ENCODE measurements around the gene TRAPPC11. TPM values are rescaled to one million over a fixed set of nuclear protein-coding genes. Genes with fewer than 3 reads are reported as not detected.

The TRAPPC11 gene
- total and polyA plus RNA-seq, 4 donors, result 35.6 to 68.3 (median 46.1) TPM

DNA sequence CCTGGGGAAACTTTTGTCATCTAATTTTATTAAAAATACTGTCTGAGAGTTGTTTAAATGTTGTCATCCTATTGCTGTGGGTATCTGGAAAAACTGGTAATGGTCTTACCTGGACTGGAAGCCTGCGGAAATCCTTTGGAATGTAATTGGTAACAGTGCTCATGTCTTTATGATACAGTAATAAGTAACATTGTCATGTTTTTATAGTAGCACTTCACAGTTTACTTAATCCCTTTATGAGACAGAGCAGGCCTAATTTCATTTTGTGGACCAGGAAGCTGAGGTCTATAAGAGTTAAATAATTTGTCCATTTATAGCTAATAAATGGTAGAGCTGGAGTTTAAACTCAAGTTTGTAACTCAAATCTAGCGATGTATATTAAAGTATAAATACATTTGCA is 88.3 kb downstream of the TRAPPC11 start:
- H3K36me3 ChIP-seq (ENCODE audit: control insufficient read depth, insufficient read depth, low read length), result no peaks in the 10 kb centered on the region
- no peak overlapping the region for H3K4me3 ChIP-seq (ENCODE audit: low read depth, low read length)
- H3K27ac ChIP-seq (ENCODE audit: low read depth, low read length), result no peak overlapping the region
- WGBS (ENCODE audit: insufficient coverage), result no CpG with 5 or more reads among the region's 2 CpGs
- no peak for DNase-seq (ENCODE audit: low read depth in 4 of 6, low spot score in 6 of 6)
- H3K4me1 ChIP-seq (ENCODE audit: control insufficient read depth, insufficient read depth, low read length), result peaks cover 4% of the 10 kb centered on the region
- H3K9me3 ChIP-seq (ENCODE audit: control insufficient read depth, insufficient read depth, low read length), result no peaks in the 10 kb centered on the region
- H3K27me3 ChIP-seq (ENCODE audit: control insufficient read depth, insufficient read depth, low read length), result no peaks in the 10 kb centered on the region

DNA sequence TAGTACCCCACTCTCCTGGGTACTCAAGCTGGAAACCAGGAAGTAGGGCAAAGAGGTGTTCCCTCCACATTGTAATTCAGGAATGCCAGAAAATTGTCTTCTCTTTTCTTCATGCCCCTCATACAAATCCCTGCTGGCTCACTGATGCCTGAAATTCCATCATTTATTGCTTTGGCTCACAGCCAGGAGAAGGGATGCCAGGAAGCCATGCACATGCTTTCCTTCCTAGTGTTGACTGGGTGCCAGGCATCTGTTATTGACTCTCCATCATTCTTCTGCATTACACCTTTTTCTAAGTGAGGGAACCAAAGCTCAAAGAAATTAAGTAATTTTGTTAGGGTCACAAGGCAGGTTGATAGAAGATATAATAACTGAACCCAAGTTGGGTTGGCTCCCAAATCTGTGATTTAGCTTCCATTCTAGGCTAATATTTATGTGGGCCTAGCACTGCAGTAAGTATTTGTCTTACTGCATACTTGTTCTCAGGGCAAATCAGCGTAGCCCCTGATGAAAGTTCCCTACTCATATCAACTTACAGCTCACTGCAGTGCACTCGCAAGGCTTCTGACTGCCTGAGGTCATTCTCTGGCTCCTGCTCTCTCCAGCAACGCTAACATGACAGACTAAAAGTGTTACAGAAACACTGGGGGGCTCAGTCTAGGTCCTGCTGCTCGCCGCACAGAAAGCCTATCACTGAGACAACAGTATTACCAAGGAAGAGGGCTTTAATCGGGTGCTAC is 89.0 kb downstream of the TRAPPC11 start:
- Histone ChIP-seq H3K4me1 (ENCODE audit: control insufficient read depth, insufficient read depth, low read length) (peaks cover 4% of the 10 kb centered on the region), H3K9me3 (ENCODE audit: control insufficient read depth, insufficient read depth, low read length) (no peaks in the 10 kb centered on the region), H3K4me3 (ENCODE audit: low read depth, low read length) (no peak overlapping the region), H3K36me3 (ENCODE audit: control insufficient read depth, insufficient read depth, low read length) (no peaks in the 10 kb centered on the region), H3K27ac (ENCODE audit: low read depth, low read length) (peak overlapping the region; percentile 63), H3K27me3 (ENCODE audit: control insufficient read depth, insufficient read depth, low read length) (no peaks in the 10 kb centered on the region)
- 36% methylated on average over 3 of the region's 6 CpGs for WGBS (ENCODE audit: insufficient coverage)
- DNase-seq (ENCODE audit: low read depth in 4 of 6, low spot score in 6 of 6), result peak in 3 of 6 donors; percentile 32 to 86 (median 83)

DNA sequence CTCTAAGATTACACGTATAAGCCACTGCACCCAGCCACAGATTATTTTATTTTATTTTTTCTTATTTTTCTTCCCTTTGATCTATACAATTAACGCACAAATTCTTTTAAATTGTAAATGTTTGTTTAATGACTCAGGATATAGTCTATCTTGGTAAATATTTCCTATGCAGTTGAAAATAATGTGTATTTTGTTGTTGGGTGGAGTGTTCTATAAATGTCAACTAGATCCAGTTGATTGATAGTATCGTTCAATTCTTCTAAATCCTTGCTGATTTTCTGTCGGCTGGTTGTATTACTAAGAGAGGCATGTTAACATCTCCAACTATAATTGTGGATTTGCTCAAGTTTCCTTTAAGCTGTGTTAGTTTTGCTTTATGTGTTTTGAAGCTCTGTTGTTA is 92.0 kb downstream of the TRAPPC11 start:
- H3K9me3 ChIP-seq (ENCODE audit: control insufficient read depth, insufficient read depth, low read length), result no peaks in the 10 kb centered on the region
- no peaks in the 10 kb centered on the region for H3K27me3 ChIP-seq (ENCODE audit: control insufficient read depth, insufficient read depth, low read length)
- peaks cover 4% of the 10 kb centered on the region for H3K4me1 ChIP-seq (ENCODE audit: control insufficient read depth, insufficient read depth, low read length)
- H3K4me3 ChIP-seq (ENCODE audit: low read depth, low read length), result no peak overlapping the region
- no peak for DNase-seq (ENCODE audit: low read depth in 4 of 6, low spot score in 6 of 6)
- H3K36me3 ChIP-seq (ENCODE audit: control insufficient read depth, insufficient read depth, low read length), result no peaks in the 10 kb centered on the region
- WGBS (ENCODE audit: insufficient coverage), result no CpG with 5 or more reads among the region's 4 CpGs
- no peak overlapping the region for H3K27ac ChIP-seq (ENCODE audit: low read depth, low read length)

DNA sequence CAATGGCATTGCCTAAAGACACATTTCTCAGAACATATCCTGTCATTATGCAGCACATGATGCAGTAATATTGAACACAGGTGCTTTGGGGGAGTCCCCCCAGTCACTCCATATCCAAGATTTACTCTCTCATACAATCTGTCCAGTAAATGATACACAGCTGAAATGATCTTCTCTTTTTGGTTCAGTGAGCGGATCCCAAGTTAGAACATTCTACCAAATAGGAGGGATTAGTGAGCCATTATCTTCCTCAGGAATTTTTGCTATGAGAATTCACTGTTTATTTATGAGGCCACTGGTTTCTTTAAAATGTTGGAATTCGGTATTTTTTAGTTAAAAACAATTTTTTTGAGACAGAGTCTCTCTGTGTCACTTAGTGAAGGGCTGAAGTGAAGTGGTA is 96.5 kb downstream of the TRAPPC11 start:
- Histone ChIP-seq H3K4me1 (ENCODE audit: control insufficient read depth, insufficient read depth, low read length) (peaks cover 3% of the 10 kb centered on the region), H3K36me3 (ENCODE audit: control insufficient read depth, insufficient read depth, low read length) (no peaks in the 10 kb centered on the region), H3K4me3 (ENCODE audit: low read depth, low read length) (no peak overlapping the region), H3K27me3 (ENCODE audit: control insufficient read depth, insufficient read depth, low read length) (peaks cover 2% of the 10 kb centered on the region), H3K9me3 (ENCODE audit: control insufficient read depth, insufficient read depth, low read length) (no peaks in the 10 kb centered on the region), H3K27ac (ENCODE audit: low read depth, low read length) (no peak overlapping the region)
- no CpG with 5 or more reads among the region's 2 CpGs for WGBS (ENCODE audit: insufficient coverage)
- DNase-seq (ENCODE audit: low read depth in 4 of 6, low spot score in 6 of 6), result no peak

GRCh38 chr4:183757060-183757459 is 98.0 kb downstream of the TRAPPC11 start:
- WGBS (ENCODE audit: insufficient coverage), result 84% methylated on average over 2 of the region's 10 CpGs
- peaks cover 2% of the 10 kb centered on the region for H3K27me3 ChIP-seq (ENCODE audit: control insufficient read depth, insufficient read depth, low read length)

DNA sequence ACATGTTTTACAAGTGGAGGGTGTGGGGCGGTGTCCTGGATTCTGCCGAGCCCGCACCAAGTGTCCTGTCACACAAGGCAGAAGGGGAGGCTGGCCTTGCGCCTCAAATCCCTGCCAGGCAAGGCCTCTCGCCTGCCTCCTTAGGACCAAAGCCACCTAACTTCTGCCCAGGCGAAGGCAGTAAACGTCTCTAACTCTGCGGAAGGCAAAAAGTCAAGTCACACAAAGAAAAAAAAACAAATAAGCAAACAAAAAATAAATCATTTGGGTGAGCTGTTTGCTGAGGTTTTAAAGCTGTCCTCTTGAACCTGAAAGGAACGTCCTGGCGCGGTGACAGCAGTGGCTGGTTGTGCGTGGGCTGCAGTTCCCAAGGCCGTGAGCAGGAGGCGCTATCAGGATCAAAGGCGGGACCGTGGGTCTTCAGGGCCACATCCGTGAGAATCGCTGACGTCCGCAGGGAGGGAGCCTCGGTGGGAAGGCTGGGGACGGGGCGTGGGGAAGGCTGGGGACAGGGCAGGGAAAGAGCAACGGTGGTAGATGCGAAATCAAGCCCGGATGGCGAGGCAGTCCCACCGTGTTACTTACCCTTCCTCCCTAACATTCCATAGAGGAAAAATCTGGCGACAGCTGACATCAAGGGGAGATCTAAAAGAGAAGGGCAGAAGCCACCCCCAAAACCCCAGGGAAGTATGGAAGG is 99.1 kb downstream of the TRAPPC11 start:
- WGBS (ENCODE audit: insufficient coverage), result 43% methylated on average over 14 of the region's 29 CpGs
- no peaks in the 10 kb centered on the region for H3K9me3 ChIP-seq (ENCODE audit: control insufficient read depth, insufficient read depth, low read length)
- no peak for DNase-seq (ENCODE audit: low read depth in 4 of 6, low spot score in 6 of 6)
- H3K27ac ChIP-seq (ENCODE audit: low read depth, low read length), result no peak overlapping the region
- no peaks in the 10 kb centered on the region for H3K36me3 ChIP-seq (ENCODE audit: control insufficient read depth, insufficient read depth, low read length)
- H3K4me3 ChIP-seq (ENCODE audit: low read depth, low read length), result no peak overlapping the region
- peaks cover 3% of the 10 kb centered on the region for H3K4me1 ChIP-seq (ENCODE audit: control insufficient read depth, insufficient read depth, low read length)
- peaks cover 2% of the 10 kb centered on the region for H3K27me3 ChIP-seq (ENCODE audit: control insufficient read depth, insufficient read depth, low read length)

More at GRCh38 chr4:183757060-183757459, 98.0 kb downstream of the TRAPPC11 start:
- no peak for DNase-seq (ENCODE audit: low read depth in 4 of 6, low spot score in 6 of 6)
- Histone ChIP-seq H3K4me1 (ENCODE audit: control insufficient read depth, insufficient read depth, low read length) (peaks cover 3% of the 10 kb centered on the region), H3K36me3 (ENCODE audit: control insufficient read depth, insufficient read depth, low read length) (no peaks in the 10 kb centered on the region), H3K9me3 (ENCODE audit: control insufficient read depth, insufficient read depth, low read length) (no peaks in the 10 kb centered on the region), H3K27ac (ENCODE audit: low read depth, low read length) (no peak overlapping the region), H3K4me3 (ENCODE audit: low read depth, low read length) (no peak overlapping the region)

GRCh38 chr4:183758758-183759447 is 99.8 kb downstream of the TRAPPC11 start:
- DNase-seq (ENCODE audit: low read depth in 4 of 6, low spot score in 6 of 6), result no peak
- WGBS (ENCODE audit: insufficient coverage), result 61% methylated on average over 11 of the region's 21 CpGs
- H3K4me1 ChIP-seq (ENCODE audit: control insufficient read depth, insufficient read depth, low read length), result peaks cover 3% of the 10 kb centered on the region
- no peaks in the 10 kb centered on the region for H3K9me3 ChIP-seq (ENCODE audit: control insufficient read depth, insufficient read depth, low read length)
- H3K27me3 ChIP-seq (ENCODE audit: control insufficient read depth, insufficient read depth, low read length), result peaks cover 2% of the 10 kb centered on the region
- no peak overlapping the region for H3K27ac ChIP-seq (ENCODE audit: low read depth, low read length)
- H3K36me3 ChIP-seq (ENCODE audit: control insufficient read depth, insufficient read depth, low read length), result no peaks in the 10 kb centered on the region
- no peak overlapping the region for H3K4me3 ChIP-seq (ENCODE audit: low read depth, low read length)

DNA sequence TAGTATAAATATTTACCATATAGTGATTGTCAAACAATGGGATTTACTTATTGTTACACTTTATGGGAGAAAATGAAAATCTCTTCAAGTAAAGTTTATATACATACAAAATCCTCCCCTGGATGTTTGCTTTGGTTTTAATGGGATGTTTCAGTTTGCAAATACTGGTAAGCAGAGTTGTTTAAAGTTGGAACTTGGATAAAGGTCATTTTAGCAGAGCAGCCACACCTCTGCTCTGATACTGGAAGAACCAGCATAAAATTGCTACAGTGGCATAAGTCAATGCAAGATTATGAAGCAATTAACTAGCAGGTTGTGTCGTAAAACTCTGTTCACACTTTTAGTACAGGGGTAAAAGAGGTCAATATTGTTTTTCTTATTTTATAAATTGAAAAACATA is 101.2 kb downstream of the TRAPPC11 start:
- H3K27ac ChIP-seq (ENCODE audit: low read depth, low read length), result no peak overlapping the region
- no peak for DNase-seq (ENCODE audit: low read depth in 4 of 6, low spot score in 6 of 6)
- H3K4me1 ChIP-seq (ENCODE audit: control insufficient read depth, insufficient read depth, low read length), result peaks cover 4% of the 10 kb centered on the region
- H3K27me3 ChIP-seq (ENCODE audit: control insufficient read depth, insufficient read depth, low read length), result peaks cover 2% of the 10 kb centered on the region
- H3K36me3 ChIP-seq (ENCODE audit: control insufficient read depth, insufficient read depth, low read length), result no peaks in the 10 kb centered on the region
- no peaks in the 10 kb centered on the region for H3K9me3 ChIP-seq (ENCODE audit: control insufficient read depth, insufficient read depth, low read length)
- WGBS (ENCODE audit: insufficient coverage), result no CpG with 5 or more reads among the region's 1 CpG
- H3K4me3 ChIP-seq (ENCODE audit: low read depth, low read length), result no peak overlapping the region
